HepG2 (cell line): ENCODE data around the gene NOP56. TPM values are rescaled to one million over a fixed set of nuclear protein-coding genes. Genes with fewer than 3 reads are reported as not detected.

Experiments
- ADNP ChIP-seq: sonication (generic); formaldehyde crosslinking; IDR thresholded peaks from 2 replicates; pipeline ENCODE4 v1.4.0; 2020; ENCODE audit warnings: missing genetic modification reagents
- BORCS8-MEF2B ChIP-seq: sonication (generic); formaldehyde crosslinking; IDR thresholded peaks from 2 replicates; pipeline ENCODE4 v1.8.0; 2022; ENCODE audit warnings: mild to moderate bottlenecking, missing genetic modification reagents
- CBX2 ChIP-seq, 2 experiments: fragments of 200-600 bp in 1 of 2; sonication (generic); formaldehyde crosslinking in 1 of 2; IDR thresholded peaks; 2 replicates each; pipeline versions ENCODE4 v1.7.0 to v1.8.1; 2018 to 2022; ENCODE audit warnings: low read depth in 2 of 2, low read length in 1 of 2, mild to moderate bottlenecking in 1 of 2, missing genetic modification reagents in 1 of 2
- CEBPB ChIP-seq: IDR thresholded peaks from 2 replicates; pipeline ENCODE4 v1.6.1; 2011; ENCODE audit warnings: low read depth, low read length, improper control_type of control experiment, borderline replicate concordance
- CENPT ChIP-seq: sonication (generic); formaldehyde crosslinking; IDR thresholded peaks from 2 replicates; pipeline ENCODE4 v1.8.0; 2022; ENCODE audit warnings: low read depth, mild to moderate bottlenecking, moderate library complexity, missing genetic modification reagents
- E2F1 ChIP-seq: sonication (generic); formaldehyde crosslinking; IDR thresholded peaks from 2 replicates; pipeline ENCODE4 v1.5.0; 2020; ENCODE audit warnings: missing genetic modification reagents
- EHMT2 ChIP-seq: fragments of 200-600 bp; sonication (generic); IDR thresholded peaks from 2 replicates; pipeline ENCODE4 v1.7.0; 2017; ENCODE audit warnings: antibody characterized with exemption, low read depth, low read length, borderline replicate concordance
- FLYWCH1 ChIP-seq: sonication (generic); formaldehyde crosslinking; IDR thresholded peaks from 2 replicates; pipeline ENCODE4 v1.8.1; 2023; ENCODE audit warnings: mild to moderate bottlenecking, missing genetic modification reagents
- GABPA ChIP-seq, 2 experiments: IDR thresholded peaks; 2 replicates each; pipeline ENCODE4 v1.6.1; 2011 to 2016; ENCODE audit warnings: low read depth in 2 of 2, low read length in 1 of 2, missing biosample characterization in 1 of 2, missing genetic modification characterization in 1 of 2
- GATAD2A ChIP-seq: IDR thresholded peaks from 2 replicates; pipeline ENCODE4 v1.6.1; 2016
- GLI4 ChIP-seq: sonication (generic); formaldehyde crosslinking; IDR thresholded peaks from 2 replicates; pipeline ENCODE4 v1.5.1; 2020; ENCODE audit warnings: missing genetic modification reagents, mild to moderate bottlenecking, moderate library complexity, borderline replicate concordance
- HDAC1 ChIP-seq: sonication (generic); formaldehyde crosslinking; IDR thresholded peaks from 2 replicates; pipeline ENCODE4 v1.5.1; 2020; ENCODE audit warnings: mild to moderate bottlenecking, missing genetic modification reagents
- HMG20B ChIP-seq: conservative IDR thresholded peaks from 2 replicates; pipeline ENCODE4 v1.6.1; 2016; ENCODE audit warnings: missing genetic modification reagents, missing compliant biosample characterization
- KLF11 ChIP-seq: IDR thresholded peaks from 2 replicates; pipeline ENCODE4 v1.6.1; 2016; ENCODE audit warnings: missing compliant biosample characterization
- KLF12 ChIP-seq: sonication (generic); formaldehyde crosslinking; IDR thresholded peaks from 2 replicates; pipeline ENCODE4 v1.4.0; 2020; ENCODE audit warnings: missing genetic modification reagents, borderline replicate concordance
- MEIS1 ChIP-seq: sonication (generic); formaldehyde crosslinking; IDR thresholded peaks from 2 replicates; pipeline ENCODE4 v1.9.0; 2021; ENCODE audit warnings: mild to moderate bottlenecking, missing genetic modification reagents, moderate library complexity, borderline replicate concordance
- NFE2 ChIP-seq: sonication (generic); formaldehyde crosslinking; IDR thresholded peaks from 2 replicates; pipeline ENCODE4 v1.4.0; 2020; ENCODE audit warnings: missing genetic modification reagents
- NFKB2 ChIP-seq: sonication (generic); formaldehyde crosslinking; IDR thresholded peaks from 2 replicates; pipeline ENCODE4 v1.4.0; 2020; ENCODE audit warnings: missing genetic modification reagents, borderline replicate concordance
- PCBP2 ChIP-seq: fragments of 200-400 bp; formaldehyde crosslinking; optimal IDR thresholded peaks from 2 replicates; pipeline ENCODE3; 2018; ENCODE audit warnings: low read length, low read depth; ENCODE audit not compliant: poor library complexity, severe bottlenecking
- RFXANK ChIP-seq: IDR thresholded peaks from 2 replicates; pipeline ENCODE4 v1.6.1; 2016
- SMAD1 ChIP-seq: sonication (generic); formaldehyde crosslinking; IDR thresholded peaks from 2 replicates; pipeline ENCODE4 v1.4.0; 2020; ENCODE audit warnings: missing genetic modification reagents, low read depth, mild to moderate bottlenecking, borderline replicate concordance
- TBX2 ChIP-seq: sonication (generic); formaldehyde crosslinking; IDR thresholded peaks from 2 replicates; pipeline ENCODE4 v1.5.0; 2020; ENCODE audit warnings: missing genetic modification reagents, mild to moderate bottlenecking, borderline replicate concordance
- ZNF10 ChIP-seq: sonication (generic); formaldehyde crosslinking; IDR thresholded peaks from 2 replicates; pipeline ENCODE4 v1.4.0; 2020; ENCODE audit warnings: mild to moderate bottlenecking, low read depth, missing genetic modification reagents, borderline replicate concordance
- ZNF30 ChIP-seq: sonication (generic); formaldehyde crosslinking; IDR thresholded peaks from 2 replicates; pipeline ENCODE4 v1.5.0; 2020; ENCODE audit warnings: mild to moderate bottlenecking, missing genetic modification reagents
- ZNF564 ChIP-seq: sonication (generic); formaldehyde crosslinking; IDR thresholded peaks from 2 replicates; pipeline ENCODE4 v1.8.1; 2023; ENCODE audit warnings: mild to moderate bottlenecking, missing genetic modification reagents
- ZSCAN25 ChIP-seq: sonication (generic); formaldehyde crosslinking; IDR thresholded peaks from 2 replicates; pipeline ENCODE4 v1.8.0; 2022; ENCODE audit warnings: mild to moderate bottlenecking, missing genetic modification reagents
- polyA plus RNA-seq, 8 experiments: library from polyadenylated mRNA; depleted of rRNA in 3 of 8; stranded (reverse) in 7 of 8; unstranded in 1 of 8; fragments of >200 nt; fragmentation: Illumina TruSeq in 4 of 8; extraction: Trizol in 4 of 8; gene quantifications; 2 replicates each; pipeline versions ENCODE4 v1.2.1 to v1.2.3, GENCODE V29; 2011 to 2016; ENCODE audit warnings: low read depth in 4 of 8, missing spikeins in 1 of 8, mixed read lengths in 1 of 8; ENCODE audit not compliant: insufficient read depth in 1 of 8
- total RNA-seq, 5 experiments: library from RNA; depleted of rRNA; stranded (reverse); fragments of >200 nt; fragmentation: Illumina TruSeq; extraction: Trizol; gene quantifications; 2 replicates each; pipeline ENCODE4 v1.2.3, GENCODE V29; 2016; ENCODE audit warnings: low read depth in 1 of 5

NOP56 gene
- total and polyA plus RNA-seq, 2 of the 13 experiments (the other 11 are each of a cell fraction or from before 2014, with no cell fraction given), result 369 to 1,116 TPM

DNA sequence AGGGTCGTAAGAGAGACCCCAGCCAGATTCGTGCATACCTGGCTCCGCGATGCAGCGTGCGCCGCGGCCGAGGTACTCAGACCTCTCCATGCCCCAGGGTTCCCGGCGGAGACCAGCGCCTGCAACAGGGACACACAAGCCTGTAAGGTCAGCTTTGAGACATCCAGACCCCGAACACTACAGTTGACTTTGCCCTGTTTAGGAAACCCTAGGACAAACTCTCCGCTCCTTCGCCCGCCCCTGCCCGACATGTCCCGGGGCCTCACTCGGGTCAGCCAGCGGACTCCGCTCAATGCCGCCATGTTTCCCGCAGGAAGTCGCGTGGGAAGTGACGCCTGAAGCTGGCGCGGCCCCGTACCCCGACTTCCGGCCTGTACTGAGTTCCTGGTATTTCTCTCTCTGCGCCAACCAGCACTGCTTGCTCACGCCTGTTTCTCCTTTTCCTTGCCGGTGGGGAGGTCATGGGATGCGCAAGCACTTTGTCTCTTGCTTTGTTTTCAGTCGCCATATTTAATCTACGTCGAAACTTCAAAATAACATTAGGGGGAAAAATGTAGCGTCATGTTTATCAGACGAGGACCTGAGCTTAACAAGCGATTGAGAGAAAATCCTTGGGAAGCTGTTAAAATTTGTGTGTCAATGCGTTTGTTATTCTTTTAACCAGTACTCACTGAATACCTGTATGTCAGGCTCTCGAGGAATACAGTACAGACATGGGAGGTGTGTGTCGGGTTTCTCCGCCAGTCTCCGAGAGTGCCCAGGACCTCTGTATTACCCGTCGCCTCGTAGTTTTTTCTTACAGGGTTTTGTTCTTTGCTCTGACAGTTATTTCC is 11.7 kb downstream of the NOP56 start, which contains the start of gene IDH3B (continued):
- TF ChIP-seq KLF11 (CRISPR knock-in tag), result peak; percentile 97; the same call in 1 of the 2 replicates
- TF ChIP-seq MEIS1 (CRISPR knock-in tag), result peak; percentile 75
- no peak for TF ChIP-seq ADNP (CRISPR knock-in tag)
- peak; percentile 84; the same call in 1 of the 2 replicates for TF ChIP-seq NFKB2 (CRISPR knock-in tag)
- no peak; the same call in 1 of the 2 replicates for TF ChIP-seq HMG20B (CRISPR knock-in tag)
- TF ChIP-seq GABPA (IDR thresholded peaks at IDR 0.05; ENCODE audit: low read depth, low read length), result peak; percentile 98
- TF ChIP-seq GABPA (CRISPR knock-in tag; IDR thresholded peaks at IDR 0.05; ENCODE audit: low read depth), result peak; percentile 100
- peak; percentile 96; the same call in 1 of the 2 replicates for TF ChIP-seq BORCS8-MEF2B
- TF ChIP-seq TBX2 (CRISPR knock-in tag), result peak; percentile 91
- 0 out of 2 replicates have a peak, but pooled peaks have one; percentile 24 for TF ChIP-seq FLYWCH1
- peak; percentile 39; the same call in 1 of the 2 replicates for TF ChIP-seq KLF12 (CRISPR knock-in tag)
- TF ChIP-seq GLI4, result 0 out of 2 replicates have a peak, but pooled peaks have one; percentile 96
- TF ChIP-seq CEBPB, result no peak
- TF ChIP-seq RFXANK (CRISPR knock-in tag), result no peak; the same call in 1 of the 2 replicates
- peak; percentile 85 for TF ChIP-seq ZSCAN25 (CRISPR knock-in tag)
- no peak for TF ChIP-seq NFE2 (CRISPR knock-in tag)
- no peak for TF ChIP-seq CBX2 (IDR thresholded peaks at IDR 0.05; ENCODE audit: low read depth, low read length)
- TF ChIP-seq CBX2 (CRISPR knock-in tag; IDR thresholded peaks at IDR 0.05; ENCODE audit: low read depth), result peak; percentile 43; the same call in 1 of the 2 replicates
- TF ChIP-seq ZNF564 (CRISPR knock-in tag), result peak; percentile 34; the same call in 1 of the 2 replicates
- no peak for TF ChIP-seq ZNF10 (CRISPR knock-in tag)
- TF ChIP-seq E2F1 (CRISPR knock-in tag), result no peak; the same call in 1 of the 2 replicates
- no peak for TF ChIP-seq ZNF30 (CRISPR knock-in tag)
- TF ChIP-seq CENPT, result 0 out of 2 replicates have a peak, but pooled peaks have one; percentile 60
- TF ChIP-seq HDAC1 (CRISPR knock-in tag), result peak; percentile 100
- peak; percentile 88; the same call in 1 of the 2 replicates for TF ChIP-seq SMAD1
- peak; percentile 70 for TF ChIP-seq GATAD2A (CRISPR knock-in tag)
- no peak for TF ChIP-seq PCBP2
- TF ChIP-seq EHMT2, result peak; percentile 91; the same call in 1 of the 2 replicates
